Thoracic aorta (tissue), 2 donors: ENCODE measurements around the gene PLP2. TPM values are rescaled to one million over a fixed set of nuclear protein-coding genes. Genes with fewer than 3 reads are reported as not detected.

Experiments
- ATAC-seq: fragments of 150-250 bp; one replicate; pipeline ENCODE4 v1.8.0; 2017; ENCODE audit warnings: low read depth; ENCODE audit not compliant: insufficient number of reproducible peaks, low FRiP score
- DNase-seq: peaks from one replicate; pipeline ENCODE4 v3.0.0-alpha.2; 2020; ENCODE audit warnings: low spot score
- H3K27ac ChIP-seq, 2 donors: fragments of 200-600 bp; sonication (generic); 1 replicate in 1 of 2; 2 replicates in 1 of 2; pipeline ENCODE4 v1.5.1; 2016; ENCODE audit warnings: mild to moderate bottlenecking in 2 of 2, moderate library complexity in 2 of 2
- H3K27me3 ChIP-seq: fragments of 200-600 bp; sonication (generic); replicated peaks from 2 replicates; pipeline ENCODE4 v1.6.0; 2016; ENCODE audit warnings: mild to moderate bottlenecking; ENCODE audit not compliant: insufficient read depth
- H3K36me3 ChIP-seq: fragments of 200-600 bp; sonication (generic); one replicate; pipeline ENCODE4 v1.5.1; 2016
- H3K4me1 ChIP-seq, 2 donors: fragments of 200-600 bp; sonication (generic); 1 replicate in 1 of 2; 2 replicates in 1 of 2; pipeline versions ENCODE4 v1.5.1 to v1.6.0; 2016; ENCODE audit warnings: low read depth in 2 of 2, mild to moderate bottlenecking in 1 of 2; ENCODE audit not compliant: control insufficient read depth in 1 of 2
- H3K4me3 ChIP-seq: fragments of 200-600 bp; sonication (generic); 2 replicates; pipeline ENCODE4 v1.5.1; 2016; ENCODE audit warnings: mild to moderate bottlenecking
- H3K9me3 ChIP-seq: fragments of 200-600 bp; sonication (generic); 2 replicates; pipeline ENCODE4 v1.5.1; 2016
- total RNA-seq, 2 donors: library from RNA; depleted of rRNA; stranded (reverse); fragments of >200 nt; gene quantifications; one replicate each; pipeline versions ENCODE4 v1.1.0 to v1.2.3, GENCODE V29; 2016
- TF ChIP-seq, protein P1 (sequence below): fragments of 200-600 bp; sonication (generic); IDR thresholded peaks from one replicate; pipeline ENCODE4 v1.5.1; 2019; ENCODE audit warnings: antibody characterized with exemption

The PLP2 gene
- total RNA-seq, 2 donors from 2014 or later: 90.2 to 101 TPM

GRCh38 chrX:49153467-49153866 is 18.2 kb upstream of the PLP2 start:
- H3K27me3 ChIP-seq: no peaks in the 10 kb centered on the region
- H3K4me1 ChIP-seq: no peaks in the 10 kb centered on the region
- no peak overlapping the region for H3K4me3 ChIP-seq
- TF ChIP-seq, protein P1, sequence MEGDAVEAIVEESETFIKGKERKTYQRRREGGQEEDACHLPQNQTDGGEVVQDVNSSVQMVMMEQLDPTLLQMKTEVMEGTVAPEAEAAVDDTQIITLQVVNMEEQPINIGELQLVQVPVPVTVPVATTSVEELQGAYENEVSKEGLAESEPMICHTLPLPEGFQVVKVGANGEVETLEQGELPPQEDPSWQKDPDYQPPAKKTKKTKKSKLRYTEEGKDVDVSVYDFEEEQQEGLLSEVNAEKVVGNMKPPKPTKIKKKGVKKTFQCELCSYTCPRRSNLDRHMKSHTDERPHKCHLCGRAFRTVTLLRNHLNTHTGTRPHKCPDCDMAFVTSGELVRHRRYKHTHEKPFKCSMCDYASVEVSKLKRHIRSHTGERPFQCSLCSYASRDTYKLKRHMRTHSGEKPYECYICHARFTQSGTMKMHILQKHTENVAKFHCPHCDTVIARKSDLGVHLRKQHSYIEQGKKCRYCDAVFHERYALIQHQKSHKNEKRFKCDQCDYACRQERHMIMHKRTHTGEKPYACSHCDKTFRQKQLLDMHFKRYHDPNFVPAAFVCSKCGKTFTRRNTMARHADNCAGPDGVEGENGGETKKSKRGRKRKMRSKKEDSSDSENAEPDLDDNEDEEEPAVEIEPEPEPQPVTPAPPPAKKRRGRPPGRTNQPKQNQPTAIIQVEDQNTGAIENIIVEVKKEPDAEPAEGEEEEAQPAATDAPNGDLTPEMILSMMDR: no peak
- DNase-seq (no peak), ATAC-seq (no peak)
- H3K9me3 ChIP-seq: no peaks in the 10 kb centered on the region
- no peaks in the 10 kb centered on the region for H3K36me3 ChIP-seq
- H3K27ac ChIP-seq: no peak overlapping the region

DNA sequence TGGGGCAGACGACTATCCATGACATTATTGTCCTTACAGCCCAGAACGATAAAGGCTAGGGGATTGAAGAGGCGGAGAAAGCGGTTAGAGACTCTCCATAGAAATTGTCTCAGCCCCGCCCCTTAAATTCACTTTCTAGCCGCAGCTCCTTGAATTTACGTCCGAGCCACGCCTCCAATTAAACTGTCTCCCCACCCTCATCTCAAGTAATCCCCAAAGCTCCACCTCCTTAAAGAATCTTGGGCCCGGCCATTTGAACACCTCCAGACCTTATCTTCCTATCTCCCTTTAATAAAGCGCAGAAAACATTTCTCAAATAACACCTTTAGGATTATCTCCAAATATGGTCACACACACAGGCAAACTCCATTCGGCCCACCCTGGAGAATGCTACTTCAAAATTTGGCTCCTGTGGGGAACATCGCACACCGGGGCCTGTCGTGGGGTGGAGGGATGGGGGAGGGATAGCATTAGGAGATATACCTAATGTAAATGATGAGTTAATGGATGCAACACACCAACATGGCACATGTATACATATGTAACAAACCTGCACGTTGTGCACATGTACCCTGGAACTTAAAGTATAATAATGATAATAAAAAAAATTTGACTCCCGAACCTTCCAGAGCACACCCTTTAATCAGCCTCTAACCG is 16.3 kb upstream of the PLP2 start:
- Histone ChIP-seq H3K4me1 (no peaks in the 10 kb centered on the region), H3K27ac (peak overlapping the region; percentile 92 to 94), H3K36me3 (no peaks in the 10 kb centered on the region), H3K4me3 (peak overlapping the region; percentile 78), H3K9me3 (no peaks in the 10 kb centered on the region), H3K27me3 (no peaks in the 10 kb centered on the region)
- TF ChIP-seq, protein P1: no peak
- ATAC-seq (peak; percentile 54), DNase-seq (no peak)

- H3K9me3 ChIP-seq: no peaks in the 10 kb centered on the region
- H3K4me3 ChIP-seq: peak overlapping the region; percentile 78
- TF ChIP-seq, protein P1: peak; percentile 64
- H3K36me3 ChIP-seq: no peaks in the 10 kb centered on the region
- ATAC-seq (peak; percentile 85), DNase-seq (peak; percentile 68)
- H3K27ac ChIP-seq: peak overlapping the region; percentile 92 to 94
- no peaks in the 10 kb centered on the region for H3K27me3 ChIP-seq
- no peaks in the 10 kb centered on the region for H3K4me1 ChIP-seq
Observed at GRCh38 chrX:49155900-49156837, 15.5 kb upstream of the PLP2 start.

DNA sequence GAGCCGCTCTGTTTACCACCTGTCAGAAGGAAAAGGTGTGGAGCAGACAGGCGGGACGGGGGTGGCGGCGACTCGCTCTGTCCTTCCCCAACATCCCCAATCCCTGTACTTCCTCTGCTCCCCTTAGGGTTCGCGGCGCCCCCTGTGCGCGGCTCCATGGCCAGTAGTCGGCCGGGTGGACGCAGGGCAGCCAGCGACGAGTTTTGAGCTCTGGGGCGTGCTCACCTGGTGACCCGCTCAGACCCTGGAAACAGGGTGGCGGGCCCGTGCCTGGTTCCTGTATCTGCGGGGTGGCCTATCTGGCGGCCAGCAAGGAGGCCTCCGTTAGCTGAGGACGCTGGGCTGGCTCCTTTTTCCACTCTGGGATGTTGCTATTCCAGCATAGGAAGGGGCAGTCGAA is 14.5 kb upstream of the PLP2 start:
- Histone ChIP-seq H3K9me3 (no peaks in the 10 kb centered on the region), H3K4me3 (no peak overlapping the region), H3K27me3 (no peaks in the 10 kb centered on the region), H3K4me1 (no peaks in the 10 kb centered on the region), H3K27ac (no peak overlapping the region), H3K36me3 (no peaks in the 10 kb centered on the region)
- no peak for ATAC-seq
- TF ChIP-seq, protein P1: no peak
- no peak for DNase-seq

DNA sequence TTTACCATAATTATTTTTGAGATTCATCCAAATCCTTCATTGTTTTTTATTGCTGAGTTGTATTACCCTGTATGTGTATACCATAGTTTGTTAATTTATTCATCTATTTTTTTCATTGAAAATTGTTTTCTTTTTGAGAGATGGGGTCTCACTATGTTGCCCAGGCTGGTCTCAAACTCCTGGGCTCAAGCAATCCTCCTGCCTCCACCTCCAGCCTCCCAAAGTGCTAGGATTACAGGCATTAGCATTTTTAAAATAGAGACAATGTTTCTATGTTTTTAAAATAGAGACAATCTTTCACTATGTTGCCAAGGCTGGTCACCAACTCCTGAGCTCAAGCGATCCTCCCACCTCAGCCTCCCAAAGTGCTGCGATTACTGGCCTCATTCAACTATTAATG is 10.8 kb upstream of the PLP2 start:
- ATAC-seq (no peak), DNase-seq (no peak)
- TF ChIP-seq, protein P1: no peak
- Histone ChIP-seq H3K9me3 (no peaks in the 10 kb centered on the region), H3K4me3 (no peak overlapping the region), H3K27me3 (no peaks in the 10 kb centered on the region), H3K27ac (no peak overlapping the region), H3K4me1 (no peaks in the 10 kb centered on the region), H3K36me3 (no peaks in the 10 kb centered on the region)
